ENCODE measurements around the gene SETD3. TPM values are rescaled to one million over a fixed set of nuclear protein-coding genes. Genes with fewer than 3 reads are reported as not detected.

SETD3 gene
- total RNA-seq, 1 donor from 2014 or later = 44.3 TPM

GRCh38 chr14:99425272-99425681 is 55.4 kb downstream of the SETD3 start:
- TF ChIP-seq CTCF (conservative IDR thresholded peaks at IDR 0.05; ENCODE audit: low read depth, low read length) = no peak
- no peak for DNase-seq (ENCODE audit: low read depth)
- H3K4me3 ChIP-seq (ENCODE audit: low read depth, low read length) = no peak overlapping the region

GRCh38 chr14:99424306-99424877 is 56.3 kb downstream of the SETD3 start:
- no peak overlapping the region for H3K4me3 ChIP-seq (ENCODE audit: low read depth, low read length)
- DNase-seq (ENCODE audit: low read depth) = no peak
- TF ChIP-seq CTCF (conservative IDR thresholded peaks at IDR 0.05; ENCODE audit: low read depth, low read length) = no peak

- no peak for TF ChIP-seq CTCF (conservative IDR thresholded peaks at IDR 0.05; ENCODE audit: low read depth, low read length)
- no peak overlapping the region for H3K4me3 ChIP-seq (ENCODE audit: low read depth, low read length)
- no peak for DNase-seq (ENCODE audit: low read depth)
Observed at GRCh38 chr14:99423434-99423833, 57.2 kb downstream of the SETD3 start.

- no peak for TF ChIP-seq CTCF (conservative IDR thresholded peaks at IDR 0.05; ENCODE audit: low read depth, low read length)
- DNase-seq (ENCODE audit: low read depth) = no peak
- H3K4me3 ChIP-seq (ENCODE audit: low read depth, low read length) = no peak overlapping the region
Observed at GRCh38 chr14:99422228-99423010, 58.2 kb downstream of the SETD3 start.

- no peak for TF ChIP-seq CTCF (conservative IDR thresholded peaks at IDR 0.05; ENCODE audit: low read depth, low read length)
- no peak overlapping the region for H3K4me3 ChIP-seq (ENCODE audit: low read depth, low read length)
- no peak for DNase-seq (ENCODE audit: low read depth)
Observed at GRCh38 chr14:99420711-99421110, 59.9 kb downstream of the SETD3 start.

GRCh38 chr14:99419905-99420304 is 60.8 kb downstream of the SETD3 start:
- TF ChIP-seq CTCF (conservative IDR thresholded peaks at IDR 0.05; ENCODE audit: low read depth, low read length) = no peak
- H3K4me3 ChIP-seq (ENCODE audit: low read depth, low read length) = no peak overlapping the region
- no peak for DNase-seq (ENCODE audit: low read depth)

GRCh38 chr14:99418242-99418641 is 62.4 kb downstream of the SETD3 start:
- no peak for DNase-seq (ENCODE audit: low read depth)
- H3K4me3 ChIP-seq (ENCODE audit: low read depth, low read length) = no peak overlapping the region
- TF ChIP-seq CTCF (conservative IDR thresholded peaks at IDR 0.05; ENCODE audit: low read depth, low read length) = no peak

All from epithelial cell of proximal tubule (primary cell).